ENCODE data around the gene POLR1H.

POLR1H gene

DNA sequence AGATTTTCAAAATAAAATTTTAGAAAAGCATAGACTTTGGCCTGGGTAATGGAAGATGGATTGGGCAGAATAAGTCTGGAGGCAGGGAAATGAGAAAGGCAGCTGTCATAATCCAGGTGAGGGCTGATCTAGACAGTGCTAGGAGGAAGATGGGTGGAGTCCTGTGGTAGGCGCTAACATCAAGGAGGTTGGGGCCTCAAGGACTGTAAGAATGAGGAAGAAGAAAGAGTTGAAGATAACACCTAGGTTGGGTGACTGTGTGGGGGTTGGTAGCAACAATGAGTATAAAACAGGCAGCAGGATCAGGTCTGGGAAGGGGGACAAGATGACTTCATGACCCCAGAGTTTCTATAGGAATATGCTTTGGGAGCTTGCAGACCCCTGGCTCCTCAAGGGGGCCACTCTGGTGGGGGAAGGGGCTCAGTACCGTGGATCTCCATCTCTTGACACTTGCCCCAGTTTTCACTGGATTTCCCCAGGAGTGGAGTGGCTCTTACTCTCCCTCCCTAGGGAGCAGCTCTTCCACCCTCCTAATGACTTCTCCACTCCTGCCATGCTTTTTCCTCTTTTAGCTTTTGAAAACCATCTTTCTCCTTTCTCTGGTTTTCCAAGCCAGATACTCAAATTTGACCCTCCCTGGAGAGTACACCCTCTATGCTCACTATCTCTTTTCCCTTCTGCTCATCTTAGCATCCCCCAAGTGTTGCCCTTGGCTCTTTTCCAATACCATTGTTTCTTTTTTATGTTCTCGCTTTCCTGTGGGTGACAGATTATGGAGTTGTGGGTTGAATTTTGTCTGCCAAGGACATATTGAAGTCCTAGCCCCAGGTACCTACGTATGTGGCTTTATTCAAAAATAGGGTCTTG is 37.1 kb downstream of the POLR1H start:
- no peak for DNase-seq (ENCODE audit: low read depth)

GRCh38 chr6:30100154-30100553 is 39.1 kb downstream of the POLR1H start:
- no peak for DNase-seq (ENCODE audit: low read depth)

DNA sequence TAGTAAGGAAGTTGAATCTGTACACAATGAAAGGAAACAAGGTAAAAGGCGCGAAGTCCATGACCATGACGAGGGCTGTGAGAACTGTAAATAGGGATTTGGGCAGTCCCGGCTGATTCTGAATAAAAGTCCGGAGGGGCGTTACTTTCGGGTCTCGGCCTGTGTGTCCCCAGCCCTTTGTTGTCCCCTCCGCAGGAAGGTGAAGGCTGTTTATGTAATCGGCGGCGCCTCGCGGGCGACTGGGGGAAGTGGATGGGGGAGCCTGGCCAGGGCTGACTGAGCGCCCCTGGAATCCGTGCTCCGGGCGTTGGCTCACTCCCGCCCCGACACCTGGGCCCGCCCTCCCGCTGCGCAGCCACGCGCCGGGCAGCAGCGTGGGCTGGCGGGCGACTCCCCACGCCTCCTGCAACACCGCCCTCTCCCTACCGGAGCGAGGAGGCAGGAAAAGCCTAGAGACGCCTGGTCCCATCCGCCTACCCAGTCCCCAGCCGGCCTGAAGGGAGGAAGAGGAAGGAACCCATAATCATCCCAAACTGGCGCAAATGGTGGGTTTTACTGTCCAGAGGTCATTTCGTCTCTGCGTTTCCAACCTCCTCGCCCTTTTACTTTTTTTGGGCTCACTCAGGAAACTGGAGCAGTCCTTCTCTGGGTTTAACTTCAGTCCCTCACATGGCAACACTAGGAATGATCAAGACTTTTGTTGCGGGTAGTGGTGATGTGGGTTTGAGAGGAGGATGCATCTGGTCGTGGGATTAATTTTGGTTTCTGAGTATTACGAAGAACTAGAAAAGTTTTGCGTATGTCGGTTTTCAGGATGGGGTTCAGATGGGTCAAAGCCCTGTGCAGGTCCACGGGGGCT is 39.7 kb downstream of the POLR1H start:
- DNase-seq (ENCODE audit: low read depth), result no peak

GRCh38 chr6:30101444-30102413 is 40.7 kb downstream of the POLR1H start:
- peak; percentile 61 for DNase-seq (ENCODE audit: low read depth)

DNA sequence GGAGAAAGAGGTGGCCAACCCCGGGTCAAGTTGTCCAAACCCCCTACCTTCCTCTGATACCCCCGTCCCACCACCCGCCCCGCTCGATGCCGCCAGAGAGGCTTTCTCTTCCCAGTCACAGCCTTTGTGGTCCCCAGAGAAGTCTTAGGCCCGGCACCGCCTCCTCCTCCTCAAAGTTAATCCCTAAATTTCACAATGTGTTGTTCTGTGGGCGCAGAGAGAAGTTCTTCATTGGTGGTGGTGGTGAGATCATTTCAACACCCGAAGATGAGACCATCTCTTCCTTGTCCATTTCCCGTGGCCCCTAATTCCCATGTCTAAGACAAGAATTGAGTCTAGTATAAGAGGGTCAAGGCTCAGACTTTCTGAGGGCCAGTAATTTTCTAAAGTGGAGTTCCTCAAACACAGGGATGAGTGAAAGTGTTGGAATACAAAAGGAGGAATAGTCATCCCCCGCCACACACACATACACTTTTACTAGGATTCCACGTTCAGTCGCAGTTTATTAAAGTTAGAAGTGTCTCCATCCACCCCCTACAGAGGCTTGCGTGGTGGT is 41.4 kb downstream of the POLR1H start:
- DNase-seq (ENCODE audit: low read depth), result no peak

DNA sequence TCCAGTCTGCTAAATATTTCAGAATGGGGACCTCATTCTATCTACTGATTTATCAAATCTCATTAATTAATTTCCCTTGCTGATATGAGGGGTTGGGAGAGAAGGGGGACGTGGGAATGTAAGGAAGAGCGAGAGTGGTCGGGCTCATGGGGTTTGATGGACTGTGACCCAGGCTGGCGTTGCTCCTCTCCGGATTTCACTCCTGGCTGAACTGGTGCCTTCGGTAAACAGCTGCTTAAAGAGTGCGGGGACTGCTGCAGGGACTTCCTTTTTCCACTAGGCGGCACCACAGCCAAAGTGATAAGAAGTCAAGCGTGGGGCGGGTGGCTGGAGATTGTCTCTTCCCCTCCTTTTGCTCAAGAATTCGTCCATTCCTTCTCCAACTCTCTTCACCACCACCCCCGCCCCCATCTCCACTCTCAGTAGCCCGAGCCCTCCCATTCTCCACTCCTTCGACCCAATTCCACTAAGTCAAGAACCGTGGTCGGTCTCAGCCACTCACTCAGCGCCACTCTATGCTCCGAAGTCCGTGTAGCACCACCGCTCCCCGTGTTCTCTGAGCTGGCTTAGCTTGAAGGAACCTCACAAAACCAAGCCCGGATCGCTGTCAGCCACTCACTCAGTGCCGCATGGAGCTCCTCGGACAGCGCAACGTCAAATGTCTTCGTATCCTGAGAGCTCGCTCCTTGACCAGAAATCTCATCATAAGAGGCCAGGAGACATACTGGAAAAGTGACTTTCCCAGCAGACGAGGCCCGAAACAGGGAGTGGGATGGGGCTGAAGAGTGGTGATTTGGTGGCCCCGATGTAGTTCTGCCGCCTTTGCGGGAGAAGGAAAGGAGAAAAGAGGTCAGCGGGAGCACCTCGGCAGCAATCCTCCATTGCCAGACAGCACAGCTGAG is 42.2 kb downstream of the POLR1H start:
- peak; percentile 70 for DNase-seq (ENCODE audit: low read depth)

DNA sequence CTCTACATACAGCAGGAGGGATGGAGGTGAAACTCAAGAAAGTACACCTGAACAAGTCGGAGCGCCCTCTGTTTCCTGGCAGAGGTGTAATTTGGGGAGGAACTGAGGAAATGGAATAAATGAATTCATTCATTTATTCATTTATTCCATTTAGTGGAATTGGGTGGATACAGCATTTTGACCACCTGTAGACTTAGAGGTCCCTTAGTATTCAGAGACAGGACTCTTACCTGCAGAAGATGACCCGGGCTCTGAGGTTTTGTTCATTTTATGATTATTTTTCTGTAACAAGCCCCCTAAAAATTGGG is 42.8 kb downstream of the POLR1H start:
- no peak for DNase-seq (ENCODE audit: low read depth)

DNA sequence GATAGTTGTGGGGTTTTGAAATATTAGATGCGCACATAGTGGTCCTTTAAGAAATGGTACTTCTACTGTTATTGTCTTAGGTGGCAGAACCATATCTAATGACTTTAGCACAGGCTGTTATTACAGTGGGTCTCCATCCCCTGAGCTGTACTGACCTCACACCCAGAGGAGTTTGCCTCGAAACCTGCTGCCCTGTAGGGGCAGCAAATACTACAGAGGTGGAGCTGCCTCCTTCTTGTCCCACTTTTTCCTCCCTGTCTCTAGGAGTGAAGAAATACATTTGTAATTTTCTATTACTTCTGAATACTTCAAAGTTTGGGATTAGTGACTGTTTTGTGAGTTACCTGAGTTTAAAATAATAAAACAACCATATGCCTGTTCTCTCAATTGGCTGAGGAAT is 43.6 kb downstream of the POLR1H start:
- DNase-seq (ENCODE audit: low read depth), result no peak

DNA sequence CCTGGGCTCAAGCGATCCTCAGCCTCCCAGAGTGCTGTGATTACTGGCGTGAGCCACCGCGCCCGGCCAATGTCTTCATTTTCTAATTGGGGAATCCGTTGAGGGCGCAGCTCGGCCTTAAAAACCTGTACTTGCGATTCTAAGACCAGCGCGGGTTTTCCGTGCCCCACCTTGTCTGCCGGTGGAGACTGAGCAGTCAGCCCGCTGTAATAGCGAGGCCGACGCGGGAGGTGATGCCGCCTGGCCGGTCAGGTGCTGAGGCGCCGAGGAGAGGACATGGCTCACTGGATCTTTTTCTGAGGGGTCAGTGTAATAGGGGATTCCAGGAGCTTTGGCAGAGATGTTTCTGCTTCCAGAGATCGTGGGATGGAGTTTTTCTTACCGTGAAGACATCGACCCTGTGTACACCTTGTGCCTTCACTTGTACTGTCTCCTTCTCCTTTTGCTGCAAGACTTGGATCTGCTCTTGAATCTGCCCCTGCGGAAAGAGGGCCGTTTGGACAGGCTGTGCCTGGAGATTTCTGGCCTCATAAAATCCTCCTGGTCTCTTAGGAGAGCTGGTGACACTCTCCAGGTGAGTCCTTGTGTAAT is 50.3 kb downstream of the POLR1H start:
- DNase-seq (ENCODE audit: low read depth), result no peak

DNA sequence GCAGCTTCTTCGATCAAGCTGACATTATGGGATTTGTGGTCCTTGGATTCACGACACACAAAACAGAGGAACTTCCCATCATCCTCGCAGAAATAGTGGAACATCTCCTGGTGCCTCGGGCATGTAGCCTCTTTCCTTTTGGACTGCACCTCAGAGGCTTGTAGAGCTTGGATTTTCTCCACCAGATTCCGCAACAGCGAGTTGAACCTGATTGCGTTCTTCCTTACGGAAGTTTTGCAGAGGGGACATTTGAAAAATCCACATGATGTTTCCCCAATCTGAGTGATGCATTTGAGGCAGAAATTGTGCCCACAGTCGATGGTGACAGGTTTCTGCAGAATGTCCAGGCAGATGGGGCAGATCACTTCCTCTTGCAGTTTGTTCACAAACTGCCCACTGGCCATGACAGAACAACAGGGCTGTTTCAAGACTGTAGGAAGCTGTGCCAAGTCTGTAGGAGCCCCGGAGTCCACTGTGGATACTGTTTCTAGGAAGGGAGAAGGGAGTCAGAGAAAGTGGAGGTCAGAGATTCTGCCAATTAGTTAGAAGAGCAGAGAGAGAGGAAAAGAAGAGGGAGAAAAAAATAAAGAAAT is 51.4 kb downstream of the POLR1H start:
- DNase-seq (ENCODE audit: low read depth), result no peak

GRCh38 chr6:30113003-30113759 is 52.1 kb downstream of the POLR1H start, which contains the start of gene TRIM31:
TRIM31 (minus strand) TSS chr6:30113090; CDS start chr6:30112805, 285 bp downstream.
- no peak for DNase-seq (ENCODE audit: low read depth)

DNA sequence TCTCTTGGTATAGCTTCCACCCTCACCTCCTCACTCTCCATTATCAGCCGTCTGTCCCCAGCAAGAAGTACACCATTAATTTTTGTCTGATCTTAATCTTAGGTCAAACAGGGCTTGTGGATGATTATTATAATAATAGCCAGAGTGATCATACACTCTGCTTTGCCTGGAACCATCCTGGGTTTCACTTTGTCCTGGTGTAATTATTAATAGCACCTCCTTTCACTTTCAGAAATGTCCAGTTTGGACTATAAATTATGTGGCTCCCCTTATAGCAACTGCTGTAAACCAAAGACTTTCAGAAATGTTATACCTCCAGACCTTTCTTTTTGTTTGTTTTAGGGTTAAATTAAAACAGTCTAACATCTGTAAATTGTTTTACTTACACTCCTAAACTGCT is 52.8 kb downstream of the POLR1H start:
- DNase-seq (ENCODE audit: low read depth), result no peak

All from stimulated activated CD8-positive, alpha-beta memory T cell treated with anti-CD3 and anti-CD28 coated beads, Interleukin-4, amount 100 ng/mL, for 24 hours (primary cell).